ENCODE data around the gene NOTCH2.

GRCh38 chr1:119978018-119978505 is 91.4 kb downstream of the NOTCH2 start:
- no peak for TF ChIP-seq CTCF (optimal IDR thresholded peaks at IDR 0.05 in 1 of 3, IDR thresholded peaks at IDR 0.05 in 1 of 3, conservative IDR thresholded peaks at IDR 0.05 in 1 of 3; ENCODE audit: extremely low read depth in 1 of 3, insufficient read depth in 2 of 3, low read length in 3 of 3)
- no peak for TF ChIP-seq EZH2 (IDR thresholded peaks at IDR 0.05; ENCODE audit: low read length)
